Vagina (tissue), 2 donors: ENCODE results near the gene WEE1. TPM values are rescaled to one million over a fixed set of nuclear protein-coding genes. Genes with fewer than 3 reads are reported as not detected.

Source experiments
- DNase-seq, 2 donors: peaks; one replicate each; pipeline ENCODE4 v3.0.0-alpha.2; 2017; ENCODE audit errors: extremely low spot score in 2 of 2
- H3K27ac ChIP-seq: fragments of 200-600 bp; sonication (generic); one replicate; pipeline ENCODE4 v1.5.1; 2019
- H3K27me3 ChIP-seq: fragments of 200-600 bp; sonication (generic); one replicate; pipeline ENCODE4 v1.5.1; 2019
- H3K36me3 ChIP-seq, 2 donors: fragments of 200-600 bp; sonication (generic); one replicate each; pipeline ENCODE4 v1.5.1; 2017 to 2019
- H3K4me1 ChIP-seq: fragments of 200-600 bp; sonication (generic); one replicate; pipeline ENCODE4 v1.5.1; 2019
- H3K4me3 ChIP-seq, 2 donors: fragments of 200-600 bp; sonication (generic); 1 replicate in 1 of 2; 2 replicates in 1 of 2; pipeline ENCODE4 v1.5.1; 2016 to 2019
- H3K9me3 ChIP-seq: fragments of 200-600 bp; sonication (generic); one replicate; pipeline ENCODE4 v1.5.1; 2019
- POLR2A ChIP-seq, 2 donors: fragments of 450-650 bp; IDR thresholded peaks; one replicate each; pipeline ENCODE4 v1.6.1; 2017; ENCODE audit warnings: antibody characterized with exemption in 2 of 2, mild to moderate bottlenecking in 2 of 2, moderate library complexity in 2 of 2
- POLR2AphosphoS5 ChIP-seq, 2 donors: sonication (generic); formaldehyde crosslinking; IDR thresholded peaks; one replicate each; pipeline ENCODE4 v1.9.0; 2017; ENCODE audit warnings: antibody characterized with exemption in 2 of 2, mild to moderate bottlenecking in 2 of 2, low read depth in 1 of 2; ENCODE audit not compliant: insufficient read depth in 1 of 2
- intact Hi-C: fragments of 100-400 bp; cut with DNase I; formaldehyde crosslinking; loops from one replicate; pipeline ENCODE4 v1.15.1; 2023
- total RNA-seq: library from RNA; depleted of rRNA; stranded (reverse); fragments of >200 nt; gene quantifications from one replicate; pipeline ENCODE4 v1.2.3, GENCODE V29; 2016
- TF ChIP-seq, protein P1 (sequence below), 3 experiments: fragments of 450-650 bp in 2 of 3; fragments of 200-600 bp in 1 of 3; sonication (generic) in 1 of 3; IDR thresholded peaks; one replicate each; pipeline ENCODE4 v1.5.1; 2017 to 2019; ENCODE audit warnings: antibody characterized with exemption in 3 of 3, mild to moderate bottlenecking in 2 of 3, moderate library complexity in 2 of 3

The WEE1 gene
- total RNA-seq, 1 donor from 2014 or later, result 22.1 TPM

DNA sequence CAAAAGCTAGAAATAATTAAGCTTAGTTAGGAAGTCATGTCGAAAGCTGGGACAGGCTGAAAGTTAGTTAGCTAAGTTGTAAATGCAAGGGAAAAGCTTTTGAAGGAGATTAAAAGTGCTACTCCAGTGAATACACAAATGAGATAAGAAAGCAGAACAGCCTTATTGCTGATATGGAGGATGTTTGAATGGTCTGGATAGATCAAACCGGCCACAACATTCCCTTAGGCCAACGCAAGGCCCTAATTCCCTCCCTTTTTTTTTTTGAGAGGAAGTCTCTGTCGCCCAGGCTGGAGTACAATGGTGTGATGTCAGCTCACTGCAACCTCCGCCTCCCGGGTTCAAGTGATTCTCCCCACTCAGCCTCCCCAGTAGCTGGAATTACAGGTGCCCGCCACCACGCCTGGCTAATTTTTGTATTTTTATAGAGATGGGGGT lies 23.3 kb upstream of the WEE1 start:
- Histone ChIP-seq H3K9me3 (no peaks in the 10 kb centered on the region), H3K4me3 (no peak overlapping the region), H3K27me3 (no peaks in the 10 kb centered on the region), H3K36me3 (no peaks in the 10 kb centered on the region), H3K27ac (no peak overlapping the region), H3K4me1 (no peaks in the 10 kb centered on the region)
- TF ChIP-seq POLR2AphosphoS5 (IDR thresholded peaks at IDR 0.05; ENCODE audit: insufficient read depth in 1 of 2, low read depth in 1 of 2) (no peak), POLR2A (IDR thresholded peaks at IDR 0.05) (no peak)
- TF ChIP-seq, protein P1, sequence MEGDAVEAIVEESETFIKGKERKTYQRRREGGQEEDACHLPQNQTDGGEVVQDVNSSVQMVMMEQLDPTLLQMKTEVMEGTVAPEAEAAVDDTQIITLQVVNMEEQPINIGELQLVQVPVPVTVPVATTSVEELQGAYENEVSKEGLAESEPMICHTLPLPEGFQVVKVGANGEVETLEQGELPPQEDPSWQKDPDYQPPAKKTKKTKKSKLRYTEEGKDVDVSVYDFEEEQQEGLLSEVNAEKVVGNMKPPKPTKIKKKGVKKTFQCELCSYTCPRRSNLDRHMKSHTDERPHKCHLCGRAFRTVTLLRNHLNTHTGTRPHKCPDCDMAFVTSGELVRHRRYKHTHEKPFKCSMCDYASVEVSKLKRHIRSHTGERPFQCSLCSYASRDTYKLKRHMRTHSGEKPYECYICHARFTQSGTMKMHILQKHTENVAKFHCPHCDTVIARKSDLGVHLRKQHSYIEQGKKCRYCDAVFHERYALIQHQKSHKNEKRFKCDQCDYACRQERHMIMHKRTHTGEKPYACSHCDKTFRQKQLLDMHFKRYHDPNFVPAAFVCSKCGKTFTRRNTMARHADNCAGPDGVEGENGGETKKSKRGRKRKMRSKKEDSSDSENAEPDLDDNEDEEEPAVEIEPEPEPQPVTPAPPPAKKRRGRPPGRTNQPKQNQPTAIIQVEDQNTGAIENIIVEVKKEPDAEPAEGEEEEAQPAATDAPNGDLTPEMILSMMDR (IDR thresholded peaks at IDR 0.05), result no peak
- no peak for DNase-seq
- intact Hi-C loops, result no loop called here

DNA sequence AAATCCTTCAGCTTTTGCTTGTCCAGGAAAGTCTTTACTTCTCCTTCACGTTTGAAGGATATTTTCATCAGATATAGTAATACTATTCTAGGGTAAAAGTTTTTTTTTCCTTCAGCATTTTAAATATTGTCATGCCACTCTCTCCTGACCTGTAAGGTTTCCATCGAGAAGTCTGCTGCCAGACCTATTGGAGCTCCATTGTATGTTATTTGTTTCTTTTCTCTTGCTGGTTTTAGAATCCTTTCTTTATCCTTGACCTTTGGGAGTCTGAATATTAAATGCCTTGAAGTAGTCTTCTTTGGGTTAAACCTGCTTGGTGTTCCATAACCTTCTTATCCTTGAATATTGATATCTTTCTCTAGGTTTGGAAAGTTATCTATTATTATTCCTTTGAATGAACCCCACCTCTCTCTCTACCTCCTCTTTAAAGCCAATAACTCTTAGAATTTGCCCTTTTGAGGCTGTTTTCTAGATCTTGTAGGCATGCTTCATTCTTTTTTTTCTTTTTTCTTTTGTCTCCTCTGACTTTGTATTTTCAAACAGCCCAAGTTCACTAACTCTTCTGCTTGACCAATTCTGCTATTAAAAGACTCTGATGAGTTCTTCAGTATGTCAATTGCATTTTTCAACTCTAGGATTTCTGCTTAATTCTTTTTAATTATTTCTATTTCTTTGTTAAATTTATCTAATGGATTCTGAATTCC lies 12.0 kb upstream of the WEE1 start:
- intact Hi-C loops, result no loop called here
- Histone ChIP-seq H3K9me3 (no peaks in the 10 kb centered on the region), H3K27me3 (no peaks in the 10 kb centered on the region), H3K4me3 (no peak overlapping the region), H3K27ac (no peak overlapping the region), H3K36me3 (no peaks in the 10 kb centered on the region), H3K4me1 (peaks cover 3% of the 10 kb centered on the region)
- no peak for DNase-seq
- TF ChIP-seq POLR2A (IDR thresholded peaks at IDR 0.05) (no peak), POLR2AphosphoS5 (IDR thresholded peaks at IDR 0.05; ENCODE audit: insufficient read depth in 1 of 2, low read depth in 1 of 2) (no peak)
- TF ChIP-seq, protein P1 (IDR thresholded peaks at IDR 0.05), result no peak

DNA sequence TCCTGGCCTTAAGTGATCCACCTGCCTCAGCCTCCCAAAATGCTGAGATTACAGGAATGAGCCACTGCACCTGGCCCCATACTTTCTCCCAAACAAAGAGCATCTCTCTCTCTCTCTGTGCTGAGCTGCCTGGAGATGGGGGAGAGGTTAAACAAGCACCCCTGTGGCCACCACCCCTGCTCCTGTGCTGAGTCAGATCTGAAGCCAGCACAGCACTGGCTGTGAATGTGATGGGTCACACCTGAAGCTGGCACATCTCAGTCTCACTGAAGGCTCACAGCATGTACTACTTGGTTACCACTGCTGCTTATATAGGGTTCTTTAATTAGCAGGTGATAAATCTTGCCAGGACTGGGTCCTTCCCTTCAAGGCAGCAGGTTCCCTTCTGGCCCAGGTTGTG lies 10.8 kb upstream of the WEE1 start:
- TF ChIP-seq, protein P1 (IDR thresholded peaks at IDR 0.05), result no peak
- TF ChIP-seq POLR2AphosphoS5 (IDR thresholded peaks at IDR 0.05; ENCODE audit: insufficient read depth in 1 of 2, low read depth in 1 of 2) (no peak), POLR2A (IDR thresholded peaks at IDR 0.05) (no peak)
- Histone ChIP-seq H3K9me3 (no peaks in the 10 kb centered on the region), H3K4me3 (no peak overlapping the region), H3K4me1 (peaks cover 16% of the 10 kb centered on the region), H3K27ac (no peak overlapping the region), H3K27me3 (no peaks in the 10 kb centered on the region), H3K36me3 (no peaks in the 10 kb centered on the region)
- intact Hi-C loops, result no loop called here
- DNase-seq, result no peak

DNA sequence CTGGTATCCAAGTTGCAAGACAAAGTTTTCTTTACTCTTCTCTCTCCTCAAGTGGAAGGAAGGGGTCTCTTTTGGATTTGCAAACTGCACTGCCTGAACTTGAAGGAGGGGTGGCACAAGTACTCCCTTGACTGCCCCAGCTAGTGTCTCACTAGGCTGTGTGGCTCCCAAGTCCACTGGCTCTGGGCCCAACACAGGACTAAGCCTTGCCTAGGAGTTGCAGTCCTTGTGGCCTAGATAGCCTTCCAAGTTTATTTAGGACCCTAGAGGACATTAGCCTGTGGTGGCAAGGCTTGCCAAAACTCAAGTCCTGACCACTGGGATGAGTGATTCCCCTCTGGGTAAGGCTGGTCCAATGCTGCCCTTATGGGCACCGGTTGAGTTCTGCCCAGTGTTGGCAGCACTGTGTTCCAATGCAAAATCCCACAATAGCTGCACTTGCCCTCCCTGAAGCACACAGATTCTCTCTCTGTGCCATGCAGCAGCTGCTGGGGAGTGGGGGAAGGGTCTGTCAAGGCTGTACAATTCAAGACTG lies 10.2 kb upstream of the WEE1 start:
- H3K27ac ChIP-seq, result no peak overlapping the region
- no peaks in the 10 kb centered on the region for H3K36me3 ChIP-seq
- no peaks in the 10 kb centered on the region for H3K27me3 ChIP-seq
- no peaks in the 10 kb centered on the region for H3K9me3 ChIP-seq
- intact Hi-C loops, result no loop called here
- TF ChIP-seq POLR2A (IDR thresholded peaks at IDR 0.05) (no peak), POLR2AphosphoS5 (IDR thresholded peaks at IDR 0.05; ENCODE audit: insufficient read depth in 1 of 2, low read depth in 1 of 2) (no peak)
- TF ChIP-seq, protein P1 (IDR thresholded peaks at IDR 0.05), result no peak
- no peak for DNase-seq
- H3K4me3 ChIP-seq, result no peak overlapping the region
- peaks cover 22% of the 10 kb centered on the region for H3K4me1 ChIP-seq
